Mesendoderm (in vitro differentiated cells): Measurements from ENCODE around the gene HSD3B2.
A peak's percentile ranks its signal among the peaks of the same experiment; 100 is the strongest.

Experiments
- DNase-seq: peaks from one replicate; pipeline ENCODE4 v3.0.0; 2013
- H2AK5ac ChIP-seq: 2 replicates; pipeline ENCODE4 v1.6.1; 2013; ENCODE audit warnings: low read length, inconsistent platforms
- H2BK120ac ChIP-seq: 2 replicates; pipeline ENCODE4 v1.6.1; 2013; ENCODE audit warnings: low read depth, mild to moderate bottlenecking, low read length, moderate library complexity, mixed read lengths
- H2BK15ac ChIP-seq: replicated peaks from 2 replicates; pipeline ENCODE4 v1.6.1; 2013; ENCODE audit warnings: low read depth, mild to moderate bottlenecking, moderate library complexity
- H2BK5ac ChIP-seq: 2 replicates; pipeline ENCODE4 v1.6.1; 2013; ENCODE audit warnings: low read length, inconsistent platforms
- H3K18ac ChIP-seq: 2 replicates; pipeline ENCODE4 v1.6.1; 2013; ENCODE audit warnings: mild to moderate bottlenecking, low read length, mixed read lengths
- H3K23ac ChIP-seq: one replicate; pipeline ENCODE4 v1.6.1; 2013; ENCODE audit warnings: low read length
- H3K27ac ChIP-seq: 2 replicates; pipeline ENCODE4 v1.5.1; 2013; ENCODE audit warnings: low read depth, mild to moderate bottlenecking, inconsistent platforms, low read length, moderate library complexity
- H3K27me3 ChIP-seq: 2 replicates; pipeline ENCODE4 v1.6.1; 2013; ENCODE audit warnings: low read length, control low read depth, mild to moderate bottlenecking, inconsistent platforms; ENCODE audit not compliant: insufficient read depth, poor library complexity
- H3K36me3 ChIP-seq: 2 replicates; pipeline ENCODE4 v1.6.1; 2013; ENCODE audit warnings: low read length, inconsistent platforms; ENCODE audit not compliant: control insufficient read depth, insufficient read depth
- H3K4ac ChIP-seq: one replicate; pipeline ENCODE4 v1.6.1; 2013; ENCODE audit warnings: low read depth, mild to moderate bottlenecking, low read length, moderate library complexity
- H3K4me1 ChIP-seq: 2 replicates; pipeline ENCODE4 v1.6.1; 2013; ENCODE audit warnings: low read depth, low read length, inconsistent platforms; ENCODE audit not compliant: control insufficient read depth
- H3K4me2 ChIP-seq: 2 replicates; pipeline ENCODE4 v1.6.1; 2013; ENCODE audit warnings: low read length
- H3K4me3 ChIP-seq: 2 replicates; pipeline ENCODE4 v1.5.1; 2013; ENCODE audit warnings: mild to moderate bottlenecking, low read length
- H3K56ac ChIP-seq: one replicate; pipeline ENCODE4 v1.6.1; 2013; ENCODE audit warnings: low read length
- H3K79me1 ChIP-seq: 2 replicates; pipeline ENCODE4 v1.6.1; 2013; ENCODE audit warnings: low read length, inconsistent platforms
- H3K79me2 ChIP-seq: 2 replicates; pipeline ENCODE4 v1.6.1; 2013; ENCODE audit warnings: mild to moderate bottlenecking, low read length; ENCODE audit not compliant: control insufficient read depth, insufficient read depth
- H3K9ac ChIP-seq: 2 replicates; pipeline ENCODE4 v1.6.1; 2013; ENCODE audit warnings: low read length, inconsistent platforms
- H4K5ac ChIP-seq: one replicate; pipeline ENCODE4 v1.6.1; 2013; ENCODE audit warnings: low read length
- H4K8ac ChIP-seq: one replicate; pipeline ENCODE4 v1.6.1; 2013; ENCODE audit warnings: low read depth, mild to moderate bottlenecking, control low read depth, low read length, moderate library complexity
- WGBS: extraction: QIAGEN DNeasy Blood & Tissue Kit; methylation state at CpG from one replicate; pipeline ENCODE4 v1.1.7; 2013; ENCODE audit warnings: low lambda C conversion rate, missing lambda C conversion rate; ENCODE audit not compliant: insufficient coverage; ENCODE audit errors: extremely low coverage; 5-methylcytosine and 5-hydroxymethylcytosine counted together

Gene HSD3B2

DNA sequence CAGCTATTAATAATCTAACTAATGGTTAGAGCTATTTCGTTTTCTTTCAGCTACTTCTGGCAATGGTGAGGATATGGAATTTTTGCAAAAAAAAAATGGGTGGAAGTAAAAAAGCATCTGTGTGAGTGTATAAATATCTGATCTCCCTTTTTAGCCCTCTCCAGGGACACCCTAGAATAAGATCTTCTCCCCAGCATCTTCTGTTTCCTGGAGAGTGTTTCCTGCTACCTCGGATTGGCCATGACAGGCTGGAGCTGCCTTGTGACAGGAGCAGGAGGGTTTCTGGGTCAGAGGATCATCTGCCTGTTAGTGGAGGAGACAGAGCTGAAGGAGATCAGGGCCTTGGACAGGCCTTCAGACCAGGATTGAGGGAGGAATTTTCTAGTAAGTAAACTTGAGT, 23.8 kb downstream of the HSD3B2 start:
- Histone ChIP-seq H3K79me1 (no peaks in the 10 kb centered on the region), H3K4me2 (no peak overlapping the region), H2BK15ac (no peak overlapping the region), H4K8ac (no peak overlapping the region), H3K56ac (no peak overlapping the region), H3K4me1 (peaks cover 4% of the 10 kb centered on the region), H2AK5ac (peak overlapping the region; percentile 41), H2BK5ac (no peak overlapping the region), H4K5ac (no peak overlapping the region), H3K4ac (no peak overlapping the region), H3K18ac (no peak overlapping the region), H3K27me3 (no peaks in the 10 kb centered on the region), H3K4me3 (no peak overlapping the region), H3K9ac (no peak overlapping the region), H3K23ac (no peak overlapping the region), H3K36me3 (no peaks in the 10 kb centered on the region), H3K27ac (no peak overlapping the region), H2BK120ac (no peak overlapping the region), H3K79me2 (no peaks in the 10 kb centered on the region)
- no CpG with 5 or more reads among the region's 2 CpGs for WGBS
- DNase-seq, result no peak

DNA sequence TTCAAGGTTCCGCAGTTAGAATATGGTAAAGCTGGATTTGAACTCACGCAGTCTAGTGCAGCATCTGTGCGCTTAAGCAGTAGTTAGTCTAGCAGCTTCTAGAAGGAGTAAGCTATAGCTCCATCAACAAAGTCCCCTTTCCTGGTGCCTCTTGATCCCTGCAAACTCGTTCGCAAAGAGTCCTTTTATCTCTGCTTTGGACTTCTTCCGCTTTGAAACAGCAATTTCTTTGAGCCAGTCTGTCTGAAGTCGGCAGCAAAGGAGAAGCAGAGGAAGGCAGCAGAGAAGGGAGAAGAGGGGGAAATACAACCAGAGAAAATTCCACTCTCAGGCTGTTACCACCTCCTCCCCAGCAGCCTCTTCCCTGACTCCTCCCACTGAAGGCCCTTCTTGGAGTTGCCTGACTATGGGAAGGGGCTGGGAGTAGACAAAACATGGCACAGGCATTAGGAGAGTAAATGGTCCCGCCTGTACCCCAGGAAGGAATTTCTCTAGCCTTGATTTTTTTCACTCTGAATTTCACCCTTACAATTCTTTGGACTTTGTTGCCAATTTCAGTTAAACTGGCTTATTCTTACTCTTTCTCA, 25.9 kb downstream of the HSD3B2 start:
- Histone ChIP-seq H3K27ac (no peak overlapping the region), H3K56ac (peak overlapping the region; percentile 22), H3K4me3 (no peak overlapping the region), H2AK5ac (no peak overlapping the region), H4K8ac (no peak overlapping the region), H3K4ac (no peak overlapping the region), H2BK5ac (peak overlapping the region; percentile 76), H3K4me1 (peaks cover 4% of the 10 kb centered on the region), H3K79me1 (no peaks in the 10 kb centered on the region), H3K23ac (no peak overlapping the region), H3K18ac (no peak overlapping the region), H3K9ac (peak overlapping the region; percentile 23), H2BK15ac (no peak overlapping the region), H3K27me3 (no peaks in the 10 kb centered on the region), H3K4me2 (no peak overlapping the region), H4K5ac (no peak overlapping the region), H2BK120ac (no peak overlapping the region), H3K79me2 (no peaks in the 10 kb centered on the region), H3K36me3 (no peaks in the 10 kb centered on the region)
- DNase-seq, result peak; percentile 61
- WGBS, result no CpG with 5 or more reads among the region's 8 CpGs

DNA sequence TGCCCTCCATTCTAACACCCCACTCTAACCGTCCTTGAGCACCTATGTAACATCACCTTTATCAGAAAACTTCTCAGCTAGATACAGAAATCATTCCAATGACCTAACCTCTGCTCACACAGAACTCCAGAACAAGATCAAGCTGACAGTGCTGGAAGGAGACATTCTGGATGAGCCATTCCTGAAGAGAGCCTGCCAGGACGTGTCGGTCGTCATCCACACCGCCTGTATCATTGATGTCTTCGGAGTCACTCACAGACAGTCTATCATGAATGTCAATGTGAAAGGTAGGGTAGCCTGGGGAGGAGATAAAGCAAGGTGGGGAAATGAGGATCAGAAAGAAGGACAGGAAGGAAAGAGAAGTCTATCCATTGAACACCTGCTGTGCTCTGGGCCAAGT, 27.8 kb downstream of the HSD3B2 start:
- Histone ChIP-seq H3K36me3 (no peaks in the 10 kb centered on the region), H3K18ac (no peak overlapping the region), H3K4me2 (no peak overlapping the region), H2BK5ac (no peak overlapping the region), H4K8ac (no peak overlapping the region), H2AK5ac (no peak overlapping the region), H3K23ac (no peak overlapping the region), H3K9ac (no peak overlapping the region), H3K27me3 (no peaks in the 10 kb centered on the region), H3K27ac (no peak overlapping the region), H3K79me2 (no peaks in the 10 kb centered on the region), H3K79me1 (no peaks in the 10 kb centered on the region), H3K56ac (no peak overlapping the region), H4K5ac (no peak overlapping the region), H2BK120ac (no peak overlapping the region), H3K4me1 (peaks cover 4% of the 10 kb centered on the region), H3K4ac (no peak overlapping the region), H2BK15ac (no peak overlapping the region), H3K4me3 (no peak overlapping the region)
- no CpG with 5 or more reads among the region's 6 CpGs for WGBS
- DNase-seq, result no peak

DNA sequence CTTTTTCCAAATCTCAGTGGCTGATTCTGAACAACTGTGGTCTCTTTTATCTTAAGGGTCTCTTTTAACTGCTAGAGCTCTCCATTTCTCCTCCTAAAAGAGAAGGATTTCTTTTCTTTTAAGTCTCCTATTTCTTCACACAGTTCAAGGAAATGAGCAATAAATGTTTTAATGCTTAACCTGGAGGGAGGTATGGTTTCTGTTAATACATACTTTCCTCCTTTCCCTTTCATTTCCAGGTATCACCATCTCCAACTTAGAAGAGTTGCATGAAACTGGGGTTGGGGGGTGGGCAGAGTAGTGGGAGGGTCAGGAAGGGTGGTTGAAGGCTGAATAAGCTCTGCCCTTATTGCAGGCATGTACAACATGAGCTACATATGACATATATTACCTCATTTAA, 31.4 kb downstream of the HSD3B2 start:
- no peak overlapping the region for H3K9ac ChIP-seq
- no peak overlapping the region for H4K5ac ChIP-seq
- no peaks in the 10 kb centered on the region for H3K4me1 ChIP-seq
- DNase-seq, result no peak
- H3K79me2 ChIP-seq, result no peaks in the 10 kb centered on the region
- no peaks in the 10 kb centered on the region for H3K79me1 ChIP-seq
- H2AK5ac ChIP-seq, result no peak overlapping the region
- H2BK15ac ChIP-seq, result no peak overlapping the region
- no peak overlapping the region for H3K27ac ChIP-seq
- no peak overlapping the region for H3K23ac ChIP-seq
- no peak overlapping the region for H4K8ac ChIP-seq
- no peak overlapping the region for H3K18ac ChIP-seq
- H3K4me3 ChIP-seq, result no peak overlapping the region
- no peak overlapping the region for H3K4ac ChIP-seq
- no peaks in the 10 kb centered on the region for H3K27me3 ChIP-seq
- no peak overlapping the region for H2BK5ac ChIP-seq
- H3K36me3 ChIP-seq, result no peaks in the 10 kb centered on the region
- H3K4me2 ChIP-seq, result no peak overlapping the region
- H3K56ac ChIP-seq, result no peak overlapping the region
- no peak overlapping the region for H2BK120ac ChIP-seq

DNA sequence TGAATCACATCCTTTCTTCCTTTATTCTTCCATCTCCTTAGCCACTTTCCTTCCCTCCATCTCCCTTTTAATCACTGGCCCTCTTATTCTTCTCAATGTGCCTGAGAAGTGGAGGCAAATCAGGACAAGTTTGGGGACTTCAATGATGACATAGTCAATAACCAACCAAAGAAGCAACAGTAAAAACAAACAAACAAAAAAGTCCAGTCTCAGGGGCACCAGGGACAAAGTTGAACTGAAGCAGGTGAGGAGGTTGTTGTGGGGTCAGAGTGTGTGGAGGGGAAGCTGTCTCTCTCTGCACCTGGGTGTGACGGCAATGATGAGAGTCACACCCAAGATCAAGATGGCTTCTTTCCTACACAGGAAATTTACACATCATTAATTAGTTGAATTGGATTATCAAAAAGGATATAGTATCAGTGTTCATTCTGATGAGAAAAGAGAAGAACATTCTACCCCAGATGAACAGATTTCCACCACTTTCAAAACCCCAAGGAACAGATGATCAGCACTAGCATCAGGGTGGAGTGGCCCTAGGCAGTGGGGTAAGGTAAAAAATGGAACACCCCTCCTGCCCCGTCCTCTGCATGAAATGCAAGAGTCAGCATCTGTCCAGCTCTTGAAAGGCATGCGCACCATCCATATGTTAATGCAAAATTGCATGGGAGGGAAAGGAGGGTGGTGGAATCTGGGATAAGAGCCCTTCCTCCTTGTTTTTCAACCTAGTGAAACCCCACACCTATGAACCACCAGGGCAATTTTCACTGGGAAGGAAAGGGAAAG, 32.6 kb downstream of the HSD3B2 start:
- H2BK120ac ChIP-seq, result no peak overlapping the region
- no peak overlapping the region for H2AK5ac ChIP-seq
- H3K79me1 ChIP-seq, result no peaks in the 10 kb centered on the region
- H3K27ac ChIP-seq, result no peak overlapping the region
- no peak overlapping the region for H3K9ac ChIP-seq
- no peak overlapping the region for H3K4me2 ChIP-seq
- H3K18ac ChIP-seq, result no peak overlapping the region
- no peak overlapping the region for H3K4ac ChIP-seq
- no peak overlapping the region for H3K56ac ChIP-seq
- H2BK5ac ChIP-seq, result no peak overlapping the region
- no peaks in the 10 kb centered on the region for H3K36me3 ChIP-seq
- no peak for DNase-seq
- no peak overlapping the region for H4K8ac ChIP-seq
- no peaks in the 10 kb centered on the region for H3K79me2 ChIP-seq
- H3K4me1 ChIP-seq, result no peaks in the 10 kb centered on the region
- no CpG with 5 or more reads among the region's 3 CpGs for WGBS
- no peaks in the 10 kb centered on the region for H3K27me3 ChIP-seq
- no peak overlapping the region for H3K23ac ChIP-seq
- H2BK15ac ChIP-seq, result no peak overlapping the region
- no peak overlapping the region for H4K5ac ChIP-seq
- no peak overlapping the region for H3K4me3 ChIP-seq

DNA sequence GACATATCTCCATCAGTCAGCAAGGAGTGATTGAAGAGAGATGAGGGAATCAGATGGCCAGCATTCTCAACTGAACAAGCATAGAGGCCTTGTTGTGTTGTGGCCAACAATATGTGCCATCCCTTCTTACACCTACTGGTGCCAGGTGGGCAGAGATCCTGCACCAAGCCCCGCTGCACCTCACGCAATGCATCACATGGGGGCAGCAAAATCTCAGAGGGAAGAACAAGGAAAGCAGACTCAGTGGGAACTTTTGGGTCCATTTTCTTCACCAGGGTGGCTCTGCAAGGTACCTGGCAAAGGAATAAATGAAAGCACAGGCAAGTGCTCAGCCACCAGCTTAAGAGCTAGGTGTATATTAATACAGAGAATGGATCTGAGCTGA, 33.2 kb downstream of the HSD3B2 start:
- no peak overlapping the region for H3K18ac ChIP-seq
- H4K5ac ChIP-seq, result no peak overlapping the region
- no CpG with 5 or more reads among the region's 2 CpGs for WGBS
- H2AK5ac ChIP-seq, result no peak overlapping the region
- no peak overlapping the region for H3K23ac ChIP-seq
- no peaks in the 10 kb centered on the region for H3K79me2 ChIP-seq
- H3K27ac ChIP-seq, result no peak overlapping the region
- H3K9ac ChIP-seq, result no peak overlapping the region
- H4K8ac ChIP-seq, result no peak overlapping the region
- no peaks in the 10 kb centered on the region for H3K4me1 ChIP-seq
- H3K4me3 ChIP-seq, result no peak overlapping the region
- no peak overlapping the region for H2BK120ac ChIP-seq
- no peaks in the 10 kb centered on the region for H3K27me3 ChIP-seq
- no peaks in the 10 kb centered on the region for H3K36me3 ChIP-seq
- no peaks in the 10 kb centered on the region for H3K79me1 ChIP-seq
- DNase-seq, result peak; percentile 30
- H3K4me2 ChIP-seq, result no peak overlapping the region
- H2BK15ac ChIP-seq, result no peak overlapping the region
- no peak overlapping the region for H3K4ac ChIP-seq
- no peak overlapping the region for H3K56ac ChIP-seq
- no peak overlapping the region for H2BK5ac ChIP-seq
